Measurements from ENCODE around the gene DEPDC5. TPM values are rescaled to one million over a fixed set of nuclear protein-coding genes. Genes with fewer than 3 reads are reported as not detected.

Gene DEPDC5
- total RNA-seq, 1 donor from 2014 or later, result 32.6 TPM

DNA sequence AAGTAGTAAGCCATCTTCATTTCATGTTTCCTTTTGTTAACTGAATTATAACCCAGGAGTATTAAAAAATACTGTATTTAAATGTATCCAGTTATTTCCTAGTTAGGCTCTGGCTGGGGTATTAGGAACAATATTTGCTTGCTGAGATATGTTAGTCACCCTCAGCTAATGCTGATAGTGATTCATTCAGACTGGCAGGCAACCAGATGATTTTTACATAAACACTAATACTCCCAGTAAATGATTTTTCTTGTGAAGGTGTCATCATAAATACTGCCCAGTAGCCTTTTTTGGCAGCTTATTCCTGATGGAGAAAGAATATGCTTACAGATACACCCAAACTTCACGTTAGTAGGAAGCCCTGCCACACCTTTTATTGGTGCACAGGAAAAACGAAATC lies 198.7 kb downstream of the DEPDC5 start:
- Mint-ChIP-seq H3K9me3 (ENCODE audit: unreplicated experiment) (no peaks in the 10 kb centered on the region), H3K36me3 (ENCODE audit: low read depth, unreplicated experiment) (peaks cover 50% of the 10 kb centered on the region), H3K4me1 (ENCODE audit: unreplicated experiment) (peaks cover 52% of the 10 kb centered on the region), H3K27ac (ENCODE audit: unreplicated experiment) (no peak overlapping the region), H3K27me3 (ENCODE audit: unreplicated experiment) (peaks cover 3% of the 10 kb centered on the region), H3K4me3 (ENCODE audit: unreplicated experiment) (no peak overlapping the region)
- TF ChIP-seq CTCF (IDR thresholded peaks at IDR 0.05; ENCODE audit: unreplicated experiment), result no peak
- no peak for DNase-seq (ENCODE audit: low spot score)

DNA sequence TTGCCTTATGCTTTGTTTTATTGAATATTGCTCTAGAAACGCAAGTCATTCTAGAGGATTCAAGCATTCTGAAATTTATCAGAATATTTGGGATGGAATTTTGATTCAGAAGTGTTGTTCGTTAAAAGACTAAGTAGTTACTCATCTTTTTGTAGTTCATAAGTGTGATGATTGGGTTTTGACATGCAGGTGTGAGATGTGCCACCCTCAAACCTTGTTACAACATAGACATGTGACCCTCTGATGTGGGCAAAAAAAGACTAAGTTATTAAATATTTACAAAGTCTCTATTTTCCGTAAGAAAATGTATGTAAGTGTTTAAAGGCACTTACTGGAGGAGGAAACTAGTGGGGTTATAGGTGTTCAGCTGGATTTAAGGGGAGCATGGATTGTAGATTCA lies 199.4 kb downstream of the DEPDC5 start:
- H3K4me1 Mint-ChIP-seq (ENCODE audit: unreplicated experiment), result peaks cover 44% of the 10 kb centered on the region

DNA sequence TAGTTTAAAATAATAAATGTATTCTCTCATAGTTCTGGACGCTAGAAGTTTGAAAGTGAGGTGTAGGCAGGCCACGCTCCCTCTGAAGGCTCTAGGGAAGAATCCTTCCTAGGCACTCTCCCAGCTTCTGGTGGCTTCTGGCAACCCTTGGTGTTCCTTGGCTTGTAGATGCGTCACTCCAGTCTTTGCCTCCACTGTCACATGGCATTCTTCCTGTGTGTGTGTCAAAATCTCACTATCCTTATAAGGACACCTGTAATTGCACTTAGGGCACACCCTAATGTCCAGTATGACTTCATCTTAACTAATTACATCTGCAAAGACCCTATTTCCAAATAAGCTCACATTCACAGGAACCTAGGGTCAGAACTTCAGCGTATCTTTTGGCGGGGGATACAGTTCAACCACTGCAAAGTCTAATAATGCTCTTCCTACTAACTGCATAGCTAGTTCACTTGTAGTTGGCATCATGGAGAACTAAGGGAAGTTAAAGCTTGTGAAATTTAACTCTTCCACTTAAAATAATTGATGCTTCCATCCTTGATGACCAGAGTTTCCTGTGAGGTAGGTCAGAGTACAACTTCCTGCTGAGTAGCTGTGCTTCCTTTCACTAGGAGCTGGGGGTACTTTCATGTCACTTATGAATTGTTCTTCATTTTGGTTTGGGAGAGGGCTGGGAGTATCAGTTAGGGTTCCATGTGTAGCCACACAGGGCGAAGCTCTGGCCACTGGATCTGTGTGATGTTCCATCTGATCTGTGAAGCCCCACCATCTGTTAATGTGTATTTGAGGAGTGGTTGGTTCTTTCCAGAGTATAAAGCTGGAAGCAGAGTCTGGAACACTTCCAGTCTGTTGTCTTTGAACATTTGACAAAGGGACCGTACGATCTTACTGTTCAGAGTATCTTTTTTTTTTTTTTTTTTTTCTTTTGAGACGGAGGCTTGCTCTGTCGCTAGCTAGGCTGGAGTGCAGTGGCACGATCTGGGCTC lies 201.0 kb downstream of the DEPDC5 start:
- no peak for DNase-seq (ENCODE audit: low spot score)
- TF ChIP-seq CTCF (IDR thresholded peaks at IDR 0.05; ENCODE audit: unreplicated experiment), result no peak
- peak overlapping the region; percentile 92 for H3K27ac Mint-ChIP-seq (ENCODE audit: unreplicated experiment)
- H3K4me1 Mint-ChIP-seq (ENCODE audit: unreplicated experiment), result peaks cover 38% of the 10 kb centered on the region
- peak overlapping the region; percentile 61 for H3K4me3 Mint-ChIP-seq (ENCODE audit: unreplicated experiment)
- H3K9me3 Mint-ChIP-seq (ENCODE audit: unreplicated experiment), result no peaks in the 10 kb centered on the region
- H3K36me3 Mint-ChIP-seq (ENCODE audit: low read depth, unreplicated experiment), result peaks cover 51% of the 10 kb centered on the region
- H3K27me3 Mint-ChIP-seq (ENCODE audit: unreplicated experiment), result peaks cover 3% of the 10 kb centered on the region

More for the DNA sequence above, 199.4 kb downstream of the DEPDC5 start:
- H3K27ac Mint-ChIP-seq (ENCODE audit: unreplicated experiment), result peak overlapping the region; percentile 48
- H3K4me3 Mint-ChIP-seq (ENCODE audit: unreplicated experiment), result peak overlapping the region; percentile 73
- no peak for DNase-seq (ENCODE audit: low spot score)
- peaks cover 46% of the 10 kb centered on the region for H3K36me3 Mint-ChIP-seq (ENCODE audit: low read depth, unreplicated experiment)
- no peak for TF ChIP-seq CTCF (IDR thresholded peaks at IDR 0.05; ENCODE audit: unreplicated experiment)
- H3K27me3 Mint-ChIP-seq (ENCODE audit: unreplicated experiment), result peaks cover 3% of the 10 kb centered on the region
- H3K9me3 Mint-ChIP-seq (ENCODE audit: unreplicated experiment), result no peaks in the 10 kb centered on the region

DNA sequence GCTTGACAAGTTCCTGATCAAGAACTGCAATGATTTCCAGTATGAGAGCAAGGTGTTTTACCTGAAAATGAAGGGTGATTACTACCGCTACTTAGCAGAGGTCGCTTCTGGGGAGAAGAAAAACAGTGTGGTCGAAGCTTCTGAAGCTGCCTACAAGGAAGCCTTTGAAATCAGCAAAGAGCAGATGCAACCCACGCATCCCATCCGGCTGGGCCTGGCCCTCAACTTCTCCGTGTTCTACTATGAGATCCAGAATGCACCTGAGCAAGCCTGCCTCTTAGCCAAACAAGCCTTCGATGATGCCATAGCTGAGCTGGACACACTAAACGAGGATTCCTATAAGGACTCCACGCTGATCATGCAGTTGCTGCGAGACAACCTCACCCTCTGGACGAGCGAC lies 202.5 kb downstream of the DEPDC5 start:
- H3K9me3 Mint-ChIP-seq (ENCODE audit: unreplicated experiment), result no peaks in the 10 kb centered on the region
- H3K4me3 Mint-ChIP-seq (ENCODE audit: unreplicated experiment), result no peak overlapping the region
- no peak for TF ChIP-seq CTCF (IDR thresholded peaks at IDR 0.05; ENCODE audit: unreplicated experiment)
- DNase-seq (ENCODE audit: low spot score), result no peak
- H3K27ac Mint-ChIP-seq (ENCODE audit: unreplicated experiment), result no peak overlapping the region
- H3K27me3 Mint-ChIP-seq (ENCODE audit: unreplicated experiment), result no peaks in the 10 kb centered on the region
- H3K4me1 Mint-ChIP-seq (ENCODE audit: unreplicated experiment), result peaks cover 33% of the 10 kb centered on the region
- H3K36me3 Mint-ChIP-seq (ENCODE audit: low read depth, unreplicated experiment), result peaks cover 46% of the 10 kb centered on the region

Other genes starting within 250 kb of the DEPDC5 start
- 53.0 TPM for gene PISD, start 91.8 kb upstream of the DEPDC5 start, total RNA-seq (ENCODE audit: unreplicated experiment)
- gene PRR14L, start 3.9 kb upstream of the DEPDC5 start, total RNA-seq (ENCODE audit: unreplicated experiment), result 76.9 TPM
- gene YWHAH, start 190.5 kb downstream of the DEPDC5 start, total RNA-seq (ENCODE audit: unreplicated experiment), result 285 TPM